ENCODE data around the gene NAT9.
A peak's percentile ranks its signal among the peaks of the same experiment; 100 is the strongest.

NAT9 gene

DNA sequence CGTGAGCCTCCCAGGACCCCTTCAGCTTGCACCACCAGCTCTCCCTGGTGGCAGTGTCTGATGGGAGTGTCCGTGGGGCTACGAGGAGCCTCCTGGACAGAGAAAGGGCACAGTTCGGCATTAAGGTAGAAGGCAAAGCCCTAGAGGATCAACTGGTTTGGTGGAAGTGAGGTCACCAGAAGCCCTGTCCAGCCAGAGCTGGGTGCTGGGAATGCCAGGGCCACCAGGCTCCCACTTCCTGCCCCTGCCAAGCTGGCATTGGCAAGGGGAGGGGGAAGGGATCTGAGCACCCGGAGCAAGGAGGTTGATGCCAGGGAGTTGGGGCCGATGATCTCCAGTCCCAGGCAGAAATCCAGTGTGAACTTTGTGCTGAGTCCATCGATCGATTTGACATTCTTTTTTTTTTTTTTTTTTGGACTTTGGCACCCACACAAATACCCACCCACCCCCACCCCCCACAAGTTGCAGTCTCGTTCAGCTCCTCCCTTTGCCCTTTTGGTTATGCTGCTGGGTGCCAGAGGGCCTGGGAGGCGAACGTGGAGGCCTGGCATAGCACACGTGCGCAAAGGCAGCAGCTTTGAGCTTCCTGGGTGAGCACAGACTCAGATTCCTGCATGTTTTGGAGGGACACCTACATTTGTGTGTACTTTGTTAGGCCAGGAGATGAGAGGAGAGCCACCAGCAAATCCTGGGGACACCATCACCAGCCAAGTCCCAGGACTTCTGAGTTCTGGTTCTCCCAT is 25.6 kb downstream of the NAT9 start:
- H3K4me3 ChIP-seq (ENCODE audit: low read length) = peak overlapping the region; percentile 88
- H3K27me3 ChIP-seq (ENCODE audit: insufficient read depth, low read length) = peaks cover 6% of the 10 kb centered on the region; the same call in 1 of the 2 replicates
- no peak overlapping the region for H3K27ac ChIP-seq (ENCODE audit: low read depth, low read length)
- H3K36me3 ChIP-seq (ENCODE audit: insufficient read depth, low read length) = no peaks in the 10 kb centered on the region
- 86% methylated on average over 13 of the region's 13 CpGs for WGBS
- peaks cover 36% of the 10 kb centered on the region for H3K4me1 ChIP-seq (ENCODE audit: insufficient read depth, low read length)
- no peak overlapping the region for H3K9ac ChIP-seq (ENCODE audit: low read depth, low read length)
- H3K9me3 ChIP-seq (ENCODE audit: insufficient read depth, low read depth, low read length) = no peaks in the 10 kb centered on the region

DNA sequence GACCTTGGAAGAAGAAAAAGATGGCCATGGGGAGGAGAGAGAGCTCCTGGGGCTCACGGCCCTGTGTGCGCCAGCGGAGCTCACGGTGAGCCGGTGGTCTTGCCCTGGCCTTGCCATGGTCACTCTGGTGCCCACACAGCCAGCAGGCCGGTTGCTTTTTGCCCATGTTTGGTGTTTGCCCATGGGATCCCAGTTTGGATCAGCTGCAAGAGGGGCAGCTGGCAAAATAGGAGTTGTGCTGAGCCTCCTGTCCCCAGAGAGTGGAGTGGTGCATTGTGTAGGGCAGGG is 26.2 kb downstream of the NAT9 start:
- Histone ChIP-seq H3K4me3 (ENCODE audit: low read length) (peak overlapping the region; percentile 88), H3K27me3 (ENCODE audit: insufficient read depth, low read length) (peaks cover 6% of the 10 kb centered on the region; the same call in 1 of the 2 replicates), H3K27ac (ENCODE audit: low read depth, low read length) (no peak overlapping the region), H3K9me3 (ENCODE audit: insufficient read depth, low read depth, low read length) (no peaks in the 10 kb centered on the region), H3K9ac (ENCODE audit: low read depth, low read length) (no peak overlapping the region; the same call in 1 of the 2 replicates), H3K36me3 (ENCODE audit: insufficient read depth, low read length) (no peaks in the 10 kb centered on the region), H3K4me1 (ENCODE audit: insufficient read depth, low read length) (peaks cover 40% of the 10 kb centered on the region)
- WGBS = 60% methylated on average over 6 of the region's 6 CpGs

DNA sequence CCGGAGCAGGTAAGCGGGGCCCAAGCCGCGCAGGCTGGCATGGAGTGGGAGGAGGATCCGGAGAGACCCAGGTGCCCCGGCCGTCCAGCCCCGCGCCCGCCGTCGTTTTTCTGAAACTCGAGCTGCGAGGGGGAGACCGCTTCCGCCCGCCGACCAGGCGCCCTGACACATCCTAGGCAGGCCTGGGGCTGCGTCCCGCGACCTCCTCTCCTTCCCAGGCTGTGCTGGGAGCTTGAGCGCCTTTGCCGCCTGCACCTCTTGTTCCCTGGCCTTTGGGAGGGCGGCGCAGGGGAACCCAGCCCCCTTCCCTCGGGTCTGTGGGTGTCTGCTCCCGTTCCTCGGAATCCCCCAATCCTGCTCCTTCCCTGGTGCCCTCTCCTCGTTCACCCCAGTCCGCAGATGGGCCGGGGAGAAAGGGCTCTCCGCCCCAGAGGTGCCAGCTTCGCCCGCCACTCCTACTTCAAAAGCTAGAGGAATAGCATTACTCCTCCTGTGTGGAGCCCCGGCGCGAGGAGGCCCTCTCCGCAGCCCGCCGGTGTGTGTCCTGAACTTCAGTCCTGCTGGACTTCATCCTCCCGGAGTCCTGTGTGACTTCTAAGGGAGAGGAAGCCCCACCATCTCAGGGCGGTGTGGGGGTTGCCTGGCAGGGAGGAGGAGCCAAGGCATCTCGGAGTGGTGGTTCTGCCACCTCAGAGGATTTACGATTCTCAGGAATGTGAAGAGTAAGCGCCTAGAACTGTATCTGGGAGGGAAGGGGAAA is 26.7 kb downstream of the NAT9 start:
- Histone ChIP-seq H3K27me3 (ENCODE audit: insufficient read depth, low read length) (peaks cover 6% of the 10 kb centered on the region; the same call in 1 of the 2 replicates), H3K9ac (ENCODE audit: low read depth, low read length) (peak overlapping the region; percentile 79), H3K4me3 (ENCODE audit: low read length) (peak overlapping the region; percentile 88), H3K27ac (ENCODE audit: low read depth, low read length) (no peak overlapping the region), H3K36me3 (ENCODE audit: insufficient read depth, low read length) (no peaks in the 10 kb centered on the region), H3K9me3 (ENCODE audit: insufficient read depth, low read depth, low read length) (no peaks in the 10 kb centered on the region), H3K4me1 (ENCODE audit: insufficient read depth, low read length) (peaks cover 43% of the 10 kb centered on the region)
- 1% methylated on average over 46 of the region's 46 CpGs for WGBS

DNA sequence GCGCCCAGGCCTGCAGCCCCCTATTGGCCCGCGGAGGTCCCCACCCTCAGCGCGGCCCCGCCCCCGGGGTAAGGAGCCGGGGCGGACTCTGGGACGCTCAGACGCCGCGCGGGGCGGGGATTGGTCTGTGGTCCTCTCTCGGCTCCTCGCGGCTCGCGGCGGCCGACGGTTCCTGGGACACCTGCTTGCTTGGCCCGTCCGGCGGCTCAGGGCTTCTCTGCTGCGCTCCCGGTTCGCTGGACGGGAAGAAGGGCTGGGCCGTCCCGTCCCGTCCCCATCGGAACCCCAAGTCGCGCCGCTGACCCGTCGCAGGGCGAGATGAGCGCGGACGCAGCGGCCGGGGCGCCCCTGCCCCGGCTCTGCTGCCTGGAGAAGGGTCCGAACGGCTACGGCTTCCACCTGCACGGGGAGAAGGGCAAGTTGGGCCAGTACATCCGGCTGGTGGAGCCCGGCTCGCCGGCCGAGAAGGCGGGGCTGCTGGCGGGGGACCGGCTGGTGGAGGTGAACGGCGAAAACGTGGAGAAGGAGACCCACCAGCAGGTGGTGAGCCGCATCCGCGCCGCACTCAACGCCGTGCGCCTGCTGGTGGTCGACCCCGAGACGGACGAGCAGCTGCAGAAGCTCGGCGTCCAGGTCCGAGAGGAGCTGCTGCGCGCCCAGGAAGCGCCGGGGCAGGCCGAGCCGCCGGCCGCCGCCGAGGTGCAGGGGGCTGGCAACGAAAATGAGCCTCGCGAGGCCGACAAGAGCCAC is 27.4 kb downstream of the NAT9 start, which contains the start of gene NHERF1:
NHERF1 (plus strand) TSS at position 100 of the 750 bp plus-strand sequence; CDS start at position 319, 219 bp downstream.
- Histone ChIP-seq H3K4me1 (ENCODE audit: insufficient read depth, low read length) (peaks cover 43% of the 10 kb centered on the region), H3K27ac (ENCODE audit: low read depth, low read length) (no peak within 1 kb of the TSS), H3K9ac (ENCODE audit: low read depth, low read length) (peak within 1 kb of the TSS; percentile 79), H3K27me3 (ENCODE audit: insufficient read depth, low read length) (peaks cover 6% of the 10 kb centered on the region; the same call in 1 of the 2 replicates), H3K4me3 (ENCODE audit: low read length) (peak within 1 kb of the TSS; percentile 88), H3K36me3 (ENCODE audit: insufficient read depth, low read length) (no peaks in the 10 kb centered on the region), H3K9me3 (ENCODE audit: insufficient read depth, low read depth, low read length) (no peaks in the 10 kb centered on the region)
- under 1% methylated on average over 90 of the region's 90 CpGs for WGBS

DNA sequence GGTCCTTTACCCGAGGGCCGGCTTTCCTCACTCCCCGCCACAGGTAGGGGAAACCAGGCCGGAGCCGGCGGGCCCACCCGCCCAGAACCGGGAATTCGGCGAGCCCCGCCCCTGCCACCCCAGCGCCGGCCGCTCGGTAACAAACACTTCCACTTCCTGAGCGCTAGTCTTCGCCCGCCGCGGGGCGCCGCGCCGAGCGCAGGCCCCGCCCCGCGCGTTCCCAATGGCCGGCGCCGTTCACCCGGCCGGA is 27.9 kb downstream of the NAT9 start:
- H3K4me3 ChIP-seq (ENCODE audit: low read length) = peak overlapping the region; percentile 88
- no peaks in the 10 kb centered on the region for H3K9me3 ChIP-seq (ENCODE audit: insufficient read depth, low read depth, low read length)
- H3K36me3 ChIP-seq (ENCODE audit: insufficient read depth, low read length) = no peaks in the 10 kb centered on the region
- H3K9ac ChIP-seq (ENCODE audit: low read depth, low read length) = no peak overlapping the region
- peaks cover 6% of the 10 kb centered on the region; the same call in 1 of the 2 replicates for H3K27me3 ChIP-seq (ENCODE audit: insufficient read depth, low read length)
- under 1% methylated on average over 34 of the region's 34 CpGs for WGBS
- peaks cover 43% of the 10 kb centered on the region for H3K4me1 ChIP-seq (ENCODE audit: insufficient read depth, low read length)
- no peak overlapping the region for H3K27ac ChIP-seq (ENCODE audit: low read depth, low read length)

DNA sequence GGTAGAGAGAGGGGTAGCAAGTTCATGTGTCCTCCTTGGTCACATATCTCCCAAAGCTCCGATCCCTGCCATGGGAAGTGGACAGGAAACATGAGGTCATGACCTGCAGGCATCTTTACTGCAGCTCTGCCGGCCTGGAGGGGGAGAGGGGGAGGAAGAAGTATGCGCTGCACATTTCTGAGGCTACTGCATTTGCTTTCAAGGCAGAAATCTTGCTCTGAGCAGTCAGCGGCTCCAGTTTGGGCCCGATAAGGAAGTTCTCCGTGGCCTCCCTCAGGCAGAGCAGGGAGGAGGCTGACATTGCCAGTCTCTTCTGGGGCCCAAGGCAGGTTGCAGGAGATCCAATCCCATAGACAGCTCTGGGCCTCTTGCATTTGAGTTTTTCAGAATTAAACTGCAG is 29.2 kb downstream of the NAT9 start:
- Histone ChIP-seq H3K27ac (ENCODE audit: low read depth, low read length) (peak overlapping the region; percentile 43; the same call in 1 of the 2 replicates), H3K9me3 (ENCODE audit: insufficient read depth, low read depth, low read length) (no peaks in the 10 kb centered on the region), H3K27me3 (ENCODE audit: insufficient read depth, low read length) (peaks cover 6% of the 10 kb centered on the region; the same call in 1 of the 2 replicates), H3K4me1 (ENCODE audit: insufficient read depth, low read length) (peaks cover 48% of the 10 kb centered on the region), H3K4me3 (ENCODE audit: low read length) (no peak overlapping the region), H3K9ac (ENCODE audit: low read depth, low read length) (no peak overlapping the region), H3K36me3 (ENCODE audit: insufficient read depth, low read length) (no peaks in the 10 kb centered on the region)
- 41% methylated on average over 6 of the region's 6 CpGs for WGBS

DNA sequence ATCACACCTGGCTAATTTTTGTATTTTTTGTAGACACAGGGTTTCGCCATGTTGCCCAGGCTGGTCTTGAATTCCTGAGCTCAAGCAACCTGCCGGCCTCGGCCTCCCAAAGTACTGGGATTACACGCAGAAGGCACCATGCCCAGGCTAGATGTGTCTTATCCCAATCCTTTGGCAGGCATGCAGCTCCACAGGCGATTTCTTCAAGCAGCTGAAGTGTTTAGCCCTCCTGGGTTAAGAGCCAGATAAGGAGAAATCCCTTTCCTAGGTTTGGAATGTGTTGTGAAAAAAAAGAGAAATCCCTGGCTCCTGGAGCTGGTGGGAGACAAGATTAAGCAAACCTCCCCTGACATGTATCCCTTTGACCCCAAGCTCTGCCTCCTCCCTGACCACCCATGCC is 29.8 kb downstream of the NAT9 start:
- H3K9ac ChIP-seq (ENCODE audit: low read depth, low read length) = no peak overlapping the region
- no peak overlapping the region for H3K27ac ChIP-seq (ENCODE audit: low read depth, low read length)
- 76% methylated on average over 5 of the region's 5 CpGs for WGBS

DNA sequence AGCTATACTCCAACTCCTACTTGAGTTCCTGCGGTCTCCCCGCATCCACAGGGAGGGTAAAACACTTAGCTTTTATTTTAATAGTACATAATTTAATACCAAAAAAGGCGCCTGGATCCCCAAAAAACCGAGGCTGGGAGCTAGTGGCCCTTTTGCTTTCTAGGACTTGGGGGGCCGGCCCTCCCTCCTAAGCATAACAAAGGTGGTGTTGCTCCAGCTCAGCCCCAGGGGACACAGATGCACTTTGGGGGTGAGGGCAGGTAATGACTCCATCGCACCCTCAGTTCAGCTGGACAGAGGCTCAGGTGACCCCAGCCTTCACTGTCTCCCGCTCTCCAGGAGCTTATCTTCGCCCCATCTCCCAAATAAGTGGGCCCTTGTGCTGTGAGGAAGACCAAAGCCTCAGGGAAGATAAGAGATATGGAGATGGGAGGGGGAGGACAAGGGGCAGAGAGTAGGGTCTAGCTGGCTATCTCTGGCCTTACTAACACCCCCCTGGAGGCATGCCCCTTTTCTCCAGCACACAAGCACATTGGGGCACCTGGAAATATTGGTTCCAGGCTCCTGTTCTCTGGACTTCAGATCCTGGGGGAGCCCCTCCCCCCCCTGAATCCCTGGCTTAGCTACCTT is 30.5 kb downstream of the NAT9 start:
- no peak overlapping the region for H3K27ac ChIP-seq (ENCODE audit: low read depth, low read length)
- no peaks in the 10 kb centered on the region for H3K36me3 ChIP-seq (ENCODE audit: insufficient read depth, low read length)
- 78% methylated on average over 6 of the region's 8 CpGs for WGBS
- peaks cover 43% of the 10 kb centered on the region for H3K4me1 ChIP-seq (ENCODE audit: insufficient read depth, low read length)
- peak overlapping the region; percentile 50; the same call in 1 of the 2 replicates for H3K4me3 ChIP-seq (ENCODE audit: low read length)
- H3K9me3 ChIP-seq (ENCODE audit: insufficient read depth, low read depth, low read length) = no peaks in the 10 kb centered on the region
- H3K27me3 ChIP-seq (ENCODE audit: insufficient read depth, low read length) = peaks cover 6% of the 10 kb centered on the region; the same call in 1 of the 2 replicates
- H3K9ac ChIP-seq (ENCODE audit: low read depth, low read length) = no peak overlapping the region

More for the DNA sequence above, 29.8 kb downstream of the NAT9 start:
- Histone ChIP-seq H3K4me1 (ENCODE audit: insufficient read depth, low read length) (peaks cover 49% of the 10 kb centered on the region), H3K9me3 (ENCODE audit: insufficient read depth, low read depth, low read length) (no peaks in the 10 kb centered on the region), H3K36me3 (ENCODE audit: insufficient read depth, low read length) (no peaks in the 10 kb centered on the region), H3K4me3 (ENCODE audit: low read length) (no peak overlapping the region), H3K27me3 (ENCODE audit: insufficient read depth, low read length) (peaks cover 6% of the 10 kb centered on the region; the same call in 1 of the 2 replicates)

DNA sequence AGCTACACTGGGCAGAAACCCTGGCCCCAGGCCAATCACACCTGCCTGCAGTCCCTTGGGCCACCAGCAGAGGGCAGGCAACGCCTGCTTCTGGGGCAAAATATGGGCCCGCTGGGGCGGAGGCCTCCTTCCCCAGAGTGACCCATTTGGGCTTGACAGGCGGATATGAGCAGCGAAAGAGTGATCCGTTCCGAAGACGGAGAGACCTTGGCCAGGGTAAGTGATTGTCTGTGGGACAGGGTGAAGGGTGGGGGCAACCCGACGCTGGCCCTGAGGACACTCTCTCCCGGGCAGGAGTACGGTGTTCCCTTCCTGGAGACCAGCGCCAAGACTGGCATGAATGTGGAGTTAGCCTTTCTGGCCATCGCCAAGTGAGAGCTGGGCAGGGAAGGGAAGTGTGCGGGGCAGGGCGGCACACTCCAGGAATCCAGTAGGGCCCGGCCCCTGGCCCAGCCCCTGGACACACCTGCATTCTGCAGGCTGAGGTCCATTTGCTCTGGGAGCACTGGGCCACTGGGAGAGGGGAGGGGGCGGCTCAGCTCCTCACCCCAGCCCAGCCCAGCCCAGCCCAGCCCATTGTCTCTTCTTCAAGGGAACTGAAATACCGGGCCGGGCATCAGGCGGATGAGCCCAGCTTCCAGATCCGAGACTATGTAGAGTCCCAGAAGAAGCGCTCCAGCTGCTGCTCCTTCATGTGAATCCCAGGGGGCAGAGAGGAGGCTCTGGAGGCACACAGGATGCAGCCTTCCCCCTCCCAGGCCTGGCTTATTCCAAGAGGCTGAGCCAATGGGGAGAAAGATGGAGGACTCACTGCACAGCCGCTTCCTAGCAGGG is 31.2 kb downstream of the NAT9 start:
- WGBS = 25% methylated on average over 24 of the region's 24 CpGs
- Histone ChIP-seq H3K36me3 (ENCODE audit: insufficient read depth, low read length) (no peaks in the 10 kb centered on the region), H3K9me3 (ENCODE audit: insufficient read depth, low read depth, low read length) (no peaks in the 10 kb centered on the region), H3K9ac (ENCODE audit: low read depth, low read length) (no peak overlapping the region), H3K27ac (ENCODE audit: low read depth, low read length) (no peak overlapping the region), H3K4me3 (ENCODE audit: low read length) (peak overlapping the region; percentile 50), H3K27me3 (ENCODE audit: insufficient read depth, low read length) (peaks cover 6% of the 10 kb centered on the region; the same call in 1 of the 2 replicates), H3K4me1 (ENCODE audit: insufficient read depth, low read length) (peaks cover 38% of the 10 kb centered on the region)

DNA sequence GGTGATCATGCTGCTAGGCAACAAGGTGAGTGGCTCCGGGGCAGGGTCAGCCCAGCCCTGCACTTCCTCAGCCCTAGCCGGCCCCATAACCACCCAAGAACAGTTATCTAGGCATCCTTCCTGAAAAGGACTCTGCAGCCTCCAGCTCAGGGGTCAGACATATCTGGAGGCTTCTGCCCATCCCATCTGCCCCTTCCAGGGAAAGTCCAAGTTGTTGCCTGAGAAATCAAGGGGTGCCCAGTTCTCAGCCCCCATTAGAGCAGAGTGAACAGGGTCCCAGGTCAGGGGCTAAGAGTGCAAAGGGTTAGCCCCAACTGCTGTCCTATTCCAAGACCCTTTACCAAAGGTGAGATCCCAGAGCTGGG is 31.8 kb downstream of the NAT9 start:
- H3K4me3 ChIP-seq (ENCODE audit: low read length) = no peak overlapping the region
- 64% methylated on average over 2 of the region's 2 CpGs for WGBS
- H3K27ac ChIP-seq (ENCODE audit: low read depth, low read length) = no peak overlapping the region
- H3K36me3 ChIP-seq (ENCODE audit: insufficient read depth, low read length) = no peaks in the 10 kb centered on the region
- no peak overlapping the region for H3K9ac ChIP-seq (ENCODE audit: low read depth, low read length)
- peaks cover under 1% of the 10 kb centered on the region; the same call in 1 of the 2 replicates for H3K27me3 ChIP-seq (ENCODE audit: insufficient read depth, low read length)
- no peaks in the 10 kb centered on the region for H3K9me3 ChIP-seq (ENCODE audit: insufficient read depth, low read depth, low read length)
- peaks cover 36% of the 10 kb centered on the region for H3K4me1 ChIP-seq (ENCODE audit: insufficient read depth, low read length)
